HEK293 (cell line): ENCODE measurements around the gene RASA4B.

Experiments
- CTCF ChIA-PET: fragments of 350-600 bp; formaldehyde crosslinking; extraction: SDS; loops from one replicate; lab custom pipeline; 2021; ENCODE audit warnings: antibody characterized with exemption; lab: Yijun Ruan, JAX
- POLR2A ChIA-PET: fragments of 300-600 bp; formaldehyde crosslinking; extraction: SDS; loops from one replicate; lab custom pipeline; 2020; ENCODE audit warnings: antibody characterized with exemption, inconsistent platforms; lab: Yijun Ruan, JAX
- H3K27ac ChIP-seq: fragments of 200-500 bp; sonication (Bioruptor generic); 2 replicates; pipeline ENCODE4 v1.5.1; 2014; ENCODE audit warnings: low read depth, low read length, control low read depth, inconsistent platforms; ENCODE audit errors: extremely low read depth
- H3K36me3 ChIP-seq, 2 experiments: fragments of 200-500 bp in 1 of 2; sonication (Bioruptor generic) in 1 of 2; 1 replicate in 1 of 2; 2 replicates in 1 of 2; pipeline ENCODE4 v1.5.1; 2014 to 2017; ENCODE audit warnings: inconsistent platforms in 2 of 2, low read length in 2 of 2; ENCODE audit not compliant: control insufficient read depth in 2 of 2, insufficient read depth in 1 of 2
- H3K4me1 ChIP-seq: fragments of 200-500 bp; sonication (Bioruptor generic); 2 replicates; pipeline ENCODE4 v1.5.1; 2014; ENCODE audit warnings: mild to moderate bottlenecking, low read length, inconsistent platforms; ENCODE audit not compliant: control insufficient read depth, insufficient read depth
- H3K4me3 ChIP-seq: 2 replicates; pipeline ENCODE4 v1.5.1; 2011; ENCODE audit warnings: low read depth, mild to moderate bottlenecking, control low read depth, low read length, moderate library complexity
- H3K9me3 ChIP-seq: fragments of 200-500 bp; sonication (Bioruptor generic); 2 replicates; pipeline ENCODE4 v1.5.1; 2014; ENCODE audit warnings: low read depth, low read length, inconsistent platforms; ENCODE audit not compliant: control insufficient read depth, insufficient read depth
- BCL11B ChIP-seq: fragments of 450-650 bp; formaldehyde crosslinking; IDR thresholded peaks from 2 replicates; pipeline ENCODE4 v1.5.1; 2016; ENCODE audit warnings: low read depth, missing biosample characterization, missing genetic modification characterization
- BCL6B ChIP-seq: fragments of 450-650 bp; formaldehyde crosslinking; IDR thresholded peaks from 2 replicates; pipeline ENCODE4 v1.5.1; 2017; ENCODE audit warnings: missing biosample characterization, missing genetic modification characterization
- GLIS1 ChIP-seq: fragments of 450-650 bp; formaldehyde crosslinking; IDR thresholded peaks from 2 replicates; pipeline ENCODE4 v1.5.1; 2016; ENCODE audit warnings: missing biosample characterization, missing genetic modification characterization
- MYNN ChIP-seq: fragments of 450-650 bp; formaldehyde crosslinking; IDR thresholded peaks from 2 replicates; pipeline ENCODE4 v1.5.1; 2016; ENCODE audit warnings: missing biosample characterization, missing genetic modification characterization, borderline replicate concordance
- RBAK ChIP-seq: fragments of 450-650 bp; formaldehyde crosslinking; IDR thresholded peaks from 2 replicates; pipeline ENCODE4 v1.5.1; 2016; ENCODE audit warnings: missing biosample characterization, missing genetic modification characterization
- SETDB1 ChIP-seq: IDR thresholded peaks from one replicate; pipeline ENCODE4 v1.6.1; 2017; ENCODE audit warnings: mild to moderate bottlenecking, low read length, moderate library complexity, mixed read lengths; ENCODE audit not compliant: insufficient read length
- SP7 ChIP-seq: fragments of 450-650 bp; formaldehyde crosslinking; IDR thresholded peaks from 2 replicates; pipeline ENCODE4 v1.5.1; 2016; ENCODE audit warnings: missing biosample characterization, missing genetic modification characterization
- TCF7L2 ChIP-seq: IDR thresholded peaks from 2 replicates; pipeline ENCODE4 v1.6.1; 2011; ENCODE audit warnings: low read depth, mild to moderate bottlenecking, inconsistent platforms, low read length, moderate library complexity, borderline replicate concordance
- WT1 ChIP-seq: fragments of 450-650 bp; formaldehyde crosslinking; IDR thresholded peaks from 2 replicates; pipeline ENCODE4 v1.5.1; 2016; ENCODE audit warnings: missing biosample characterization, missing genetic modification characterization
- ZBTB6 ChIP-seq: fragments of 450-650 bp; formaldehyde crosslinking; IDR thresholded peaks from 2 replicates; pipeline ENCODE4 v1.5.1; 2017; ENCODE audit warnings: missing biosample characterization, missing genetic modification characterization
- ZFP37 ChIP-seq: fragments of 450-650 bp; formaldehyde crosslinking; IDR thresholded peaks from 2 replicates; pipeline ENCODE4 v1.5.1; 2016; ENCODE audit warnings: missing biosample characterization, missing genetic modification characterization
- ZIC2 ChIP-seq: fragments of 450-650 bp; formaldehyde crosslinking; IDR thresholded peaks from 2 replicates; pipeline ENCODE4 v1.5.1; 2016; ENCODE audit warnings: missing biosample characterization, missing genetic modification characterization
- ZNF140 ChIP-seq: fragments of 450-650 bp; formaldehyde crosslinking; IDR thresholded peaks from 2 replicates; pipeline ENCODE4 v1.5.1; 2016; ENCODE audit warnings: missing biosample characterization, missing genetic modification characterization
- ZNF157 ChIP-seq: fragments of 450-650 bp; formaldehyde crosslinking; IDR thresholded peaks from 2 replicates; pipeline ENCODE4 v1.5.1; 2016; ENCODE audit warnings: missing biosample characterization, missing genetic modification characterization
- ZNF302 ChIP-seq: fragments of 450-650 bp; formaldehyde crosslinking; IDR thresholded peaks from 2 replicates; pipeline ENCODE4 v1.5.1; 2016; ENCODE audit warnings: missing biosample characterization, missing genetic modification characterization, low read depth
- ZNF629 ChIP-seq: fragments of 450-650 bp; formaldehyde crosslinking; IDR thresholded peaks from 2 replicates; pipeline ENCODE4 v1.5.1; 2017; ENCODE audit warnings: missing biosample characterization, missing genetic modification characterization
- ZNF76 ChIP-seq: fragments of 450-650 bp; formaldehyde crosslinking; IDR thresholded peaks from 2 replicates; pipeline ENCODE4; 2016; ENCODE audit warnings: low read depth, missing biosample characterization, missing genetic modification characterization, borderline replicate concordance
- TF ChIP-seq, protein P1 (sequence below): fragments of 450-650 bp; formaldehyde crosslinking; IDR thresholded peaks from 2 replicates; pipeline ENCODE4 v1.5.1; 2016; ENCODE audit warnings: missing biosample characterization, missing genetic modification characterization
- TF ChIP-seq, protein P2 (sequence below): fragments of 450-650 bp; formaldehyde crosslinking; IDR thresholded peaks from 2 replicates; pipeline ENCODE4 v1.5.1; 2016; ENCODE audit warnings: missing biosample characterization, missing genetic modification characterization
- TF ChIP-seq, protein P3 (sequence below): fragments of 450-650 bp; formaldehyde crosslinking; IDR thresholded peaks from 2 replicates; pipeline ENCODE4 v1.5.1; 2016; ENCODE audit warnings: missing biosample characterization, missing genetic modification characterization

RASA4B gene

DNA sequence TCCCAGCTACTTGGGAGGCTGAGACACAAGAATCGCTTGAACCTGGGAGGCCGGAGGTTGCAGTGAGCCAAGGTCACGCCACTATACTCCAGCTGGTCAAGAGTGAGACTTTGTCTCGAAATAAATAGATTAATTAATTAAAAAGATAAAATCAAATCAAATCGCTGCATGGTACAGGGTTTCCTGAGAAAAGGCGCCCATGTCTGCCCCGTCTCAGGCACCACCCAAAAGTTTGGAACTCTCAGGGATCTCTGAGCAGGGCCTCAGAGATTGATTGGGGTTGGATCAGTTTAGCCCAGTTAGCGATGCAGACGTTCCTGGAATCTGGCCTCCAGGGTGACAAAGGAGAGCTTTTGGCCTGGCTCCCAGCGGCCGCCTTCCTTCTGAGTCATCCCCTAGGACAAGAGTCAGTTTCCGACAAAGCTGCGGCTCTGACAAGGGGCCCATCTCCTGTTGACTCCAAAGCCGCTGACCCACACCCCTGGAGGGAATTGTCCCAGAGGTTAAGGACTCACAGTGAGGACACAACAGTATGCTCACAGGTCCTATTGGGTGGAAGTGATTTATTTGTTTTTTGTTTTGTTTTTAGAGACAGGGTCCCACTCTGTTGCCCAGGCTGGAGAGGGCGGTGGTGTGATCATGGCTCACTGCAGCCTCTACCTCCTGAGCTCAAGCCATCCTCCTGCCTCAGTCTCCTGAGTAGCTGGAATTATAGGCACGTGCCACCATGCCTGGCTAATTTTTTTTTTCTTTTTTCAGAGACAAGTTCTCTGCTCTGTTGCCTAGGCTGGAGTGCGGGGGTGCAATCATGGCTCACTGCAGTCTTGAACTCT is 77.4 kb downstream of the RASA4B start:
- Histone ChIP-seq H3K36me3 (peaks cover 16 to 32% of the 10 kb centered on the region in 2 experiments; a peak in 2 of 3 replicates), H3K9me3 (no peaks in the 10 kb centered on the region), H3K4me3 (no peak overlapping the region), H3K4me1 (no peaks in the 10 kb centered on the region), H3K27ac (no peak overlapping the region)
- TF ChIP-seq ZIC2 (tag by site-specific recombination), result peak; percentile 53; the same call in 1 of the 2 replicates
- TF ChIP-seq SP7 (tag by site-specific recombination), result peak; percentile 19; the same call in 1 of the 2 replicates
- 0 out of 2 replicates have a peak, but pooled peaks have one; percentile 20 for TF ChIP-seq GLIS1 (tag by site-specific recombination)
- no peak for TF ChIP-seq BCL6B
- TF ChIP-seq MYNN (tag by site-specific recombination), result no peak
- TF ChIP-seq WT1 (tag by site-specific recombination), result no peak
- no peak for TF ChIP-seq ZNF302 (tag by site-specific recombination)
- no peak for TF ChIP-seq ZNF157
- no peak for TF ChIP-seq SETDB1
- no peak for TF ChIP-seq ZNF76 (tag by site-specific recombination)
- 0 out of 2 replicates have a peak, but pooled peaks have one; percentile 12 for TF ChIP-seq ZNF629 (tag by site-specific recombination)
- 0 out of 2 replicates have a peak, but pooled peaks have one; percentile 36 for TF ChIP-seq ZFP37 (tag by site-specific recombination)
- TF ChIP-seq ZBTB6, result no peak
- no peak for TF ChIP-seq ZNF140
- TF ChIP-seq, protein P1, sequence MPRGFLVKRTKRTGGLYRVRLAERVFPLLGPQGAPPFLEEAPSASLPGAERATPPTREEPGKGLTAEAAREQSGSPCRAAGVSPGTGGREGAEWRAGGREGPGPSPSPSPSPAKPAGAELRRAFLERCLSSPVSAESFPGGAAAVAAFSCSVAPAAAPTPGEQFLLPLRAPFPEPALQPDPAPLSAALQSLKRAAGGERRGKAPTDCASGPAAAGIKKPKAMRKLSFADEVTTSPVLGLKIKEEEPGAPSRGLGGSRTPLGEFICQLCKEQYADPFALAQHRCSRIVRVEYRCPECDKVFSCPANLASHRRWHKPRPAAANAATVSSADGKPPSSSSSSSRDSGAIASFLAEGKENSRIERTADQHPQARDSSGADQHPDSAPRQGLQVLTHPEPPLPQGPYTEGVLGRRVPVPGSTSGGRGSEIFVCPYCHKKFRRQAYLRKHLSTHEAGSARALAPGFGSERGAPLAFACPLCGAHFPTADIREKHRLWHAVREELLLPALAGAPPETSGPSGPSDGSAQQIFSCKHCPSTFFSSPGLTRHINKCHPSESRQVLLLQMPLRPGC, result no peak
- ChIA-PET POLR2A (interaction anchor here (0.9 to 1.4 kb wide), 2 partner anchors 10 to 35 kb away, joined by 4 read pairs; no protein-coding TSS in a partner anchor), CTCF (interaction anchor here (0.5 kb wide), 1 partner anchor 14 kb away, joined by 3 read pairs; no protein-coding TSS in a partner anchor)

GRCh38 chr7:102436118-102436517 is 81.5 kb downstream of the RASA4B start:
- CTCF ChIA-PET, result no interaction called here
- TF ChIP-seq BCL11B (tag by site-specific recombination), result no peak
- TF ChIP-seq, protein P2, sequence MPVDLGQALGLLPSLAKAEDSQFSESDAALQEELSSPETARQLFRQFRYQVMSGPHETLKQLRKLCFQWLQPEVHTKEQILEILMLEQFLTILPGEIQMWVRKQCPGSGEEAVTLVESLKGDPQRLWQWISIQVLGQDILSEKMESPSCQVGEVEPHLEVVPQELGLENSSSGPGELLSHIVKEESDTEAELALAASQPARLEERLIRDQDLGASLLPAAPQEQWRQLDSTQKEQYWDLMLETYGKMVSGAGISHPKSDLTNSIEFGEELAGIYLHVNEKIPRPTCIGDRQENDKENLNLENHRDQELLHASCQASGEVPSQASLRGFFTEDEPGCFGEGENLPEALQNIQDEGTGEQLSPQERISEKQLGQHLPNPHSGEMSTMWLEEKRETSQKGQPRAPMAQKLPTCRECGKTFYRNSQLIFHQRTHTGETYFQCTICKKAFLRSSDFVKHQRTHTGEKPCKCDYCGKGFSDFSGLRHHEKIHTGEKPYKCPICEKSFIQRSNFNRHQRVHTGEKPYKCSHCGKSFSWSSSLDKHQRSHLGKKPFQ (tag by site-specific recombination), result no peak
- no peak for TF ChIP-seq RBAK (tag by site-specific recombination)
- TF ChIP-seq TCF7L2, result no peak
- TF ChIP-seq, protein P3, sequence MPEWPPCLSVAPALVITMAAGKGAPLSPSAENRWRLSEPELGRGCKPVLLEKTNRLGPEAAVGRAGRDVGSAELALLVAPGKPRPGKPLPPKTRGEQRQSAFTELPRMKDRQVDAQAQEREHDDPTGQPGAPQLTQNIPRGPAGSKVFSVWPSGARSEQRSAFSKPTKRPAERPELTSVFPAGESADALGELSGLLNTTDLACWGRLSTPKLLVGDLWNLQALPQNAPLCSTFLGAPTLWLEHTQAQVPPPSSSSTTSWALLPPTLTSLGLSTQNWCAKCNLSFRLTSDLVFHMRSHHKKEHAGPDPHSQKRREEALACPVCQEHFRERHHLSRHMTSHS (tag by site-specific recombination), result no peak
- H3K4me3 ChIP-seq, result no peak overlapping the region
- POLR2A ChIA-PET, result no interaction called here
- H3K4me1 ChIP-seq, result peaks cover 15% of the 10 kb centered on the region
- no peak overlapping the region for H3K27ac ChIP-seq
- H3K36me3 ChIP-seq, result peaks cover 16 to 24% of the 10 kb centered on the region in 2 experiments; a peak in 2 of 3 replicates
- no peaks in the 10 kb centered on the region for H3K9me3 ChIP-seq
